ENCODE results near the gene PRKAG2.
"Not testable (repeated sequence)": the region's sequence is repeated elsewhere in the genome, so short reads cannot be mapped to it uniquely, and the experiment has no call there.

Gene PRKAG2

GRCh38 chr7:151849008-151849878, 27.7 kb downstream of the PRKAG2 start:
- DNase-seq: no peak

- no peak for DNase-seq
Measured at GRCh38 chr7:151847681-151848081, 29.2 kb downstream of the PRKAG2 start.

GRCh38 chr7:151847136-151847535, 29.8 kb downstream of the PRKAG2 start:
- no peak for DNase-seq

- no peak for DNase-seq
Measured at GRCh38 chr7:151845412-151846205, 31.3 kb downstream of the PRKAG2 start.

- no peak for DNase-seq
Measured at GRCh38 chr7:151844825-151845200, 32.1 kb downstream of the PRKAG2 start.

GRCh38 chr7:151844071-151844824, 32.7 kb downstream of the PRKAG2 start:
- no peak for DNase-seq

GRCh38 chr7:151843181-151843580, 33.7 kb downstream of the PRKAG2 start:
- no peak for DNase-seq

GRCh38 chr7:151841395-151842051, 35.4 kb downstream of the PRKAG2 start:
- DNase-seq: not testable (repeated sequence)

- DNase-seq: no peak
Measured at GRCh38 chr7:151840088-151840910, 36.6 kb downstream of the PRKAG2 start.

GRCh38 chr7:151839451-151839921, 37.4 kb downstream of the PRKAG2 start:
- no peak for DNase-seq

GRCh38 chr7:151838861-151839381, 38.0 kb downstream of the PRKAG2 start:
- no peak for DNase-seq

- no peak for DNase-seq
Measured at GRCh38 chr7:151838072-151838471, 38.8 kb downstream of the PRKAG2 start.

GRCh38 chr7:151837285-151838042, 39.5 kb downstream of the PRKAG2 start:
- DNase-seq: peak; percentile 40

GRCh38 chr7:151836927-151837205, 40.0 kb downstream of the PRKAG2 start:
- DNase-seq: no peak

- no peak for DNase-seq
Measured at GRCh38 chr7:151836191-151836926, 40.6 kb downstream of the PRKAG2 start.

GRCh38 chr7:151835636-151836035, 41.3 kb downstream of the PRKAG2 start:
- DNase-seq: no peak

GRCh38 chr7:151834271-151835035, 42.5 kb downstream of the PRKAG2 start:
- no peak for DNase-seq

GRCh38 chr7:151833691-151834090, 43.2 kb downstream of the PRKAG2 start:
- peak; percentile 16 for DNase-seq

GRCh38 chr7:151833213-151833651, 43.7 kb downstream of the PRKAG2 start:
- no peak for DNase-seq
